ENCODE results near the gene DYNC1LI2. TPM values are rescaled to one million over a fixed set of nuclear protein-coding genes. Genes with fewer than 3 reads are reported as not detected.

The DYNC1LI2 gene
- total RNA-seq, 1 experiment from 2014 or later, result 94.2 TPM

- H4K91ac ChIP-seq (ENCODE audit: insufficient read length, low read depth, low read length), result no peak overlapping the region
- peak overlapping the region; percentile 65 for H3K4me2 ChIP-seq (ENCODE audit: insufficient read depth, insufficient read length, low read length)
- peaks cover 1% of the 10 kb centered on the region; the same call in 1 of the 2 replicates for H3K79me2 ChIP-seq (ENCODE audit: insufficient read depth, low read length)
- no peak overlapping the region for H2AFZ ChIP-seq (ENCODE audit: low read length)
- no peak overlapping the region for H2AK5ac ChIP-seq (ENCODE audit: insufficient read length, low read length)
- no peak overlapping the region for H3K56ac ChIP-seq (ENCODE audit: insufficient read length, low read depth, low read length)
- peaks cover 3 to 12% (median 8%) of the 10 kb centered on the region in 3 experiments; a peak in 6 of 7 replicates for H3K36me3 Mint-ChIP-seq (ENCODE audit: insufficient read depth in 1 of 3, low read depth in 3 of 3)
- no peak overlapping the region for H3K23ac ChIP-seq (ENCODE audit: insufficient read length, low read depth, low read length)
- TF ChIP-seq CTCF (conservative IDR thresholded peaks at IDR 0.05), result no peak
- peaks cover 9% of the 10 kb centered on the region for H3K23me2 ChIP-seq (ENCODE audit: insufficient read length, low read depth, low read length, poor library complexity, severe bottlenecking)
- peaks cover 6% of the 10 kb centered on the region for H3K79me1 ChIP-seq (ENCODE audit: insufficient read depth, low read depth, low read length, poor library complexity, severe bottlenecking)
- H3K27me3 Mint-ChIP-seq (ENCODE audit: low read depth), result peaks cover 16% of the 10 kb centered on the region
- WGBS (ENCODE audit: extremely low coverage, insufficient read length, low lambda C conversion rate), result no CpG with 5 or more reads among the region's 8 CpGs
- H3K4ac ChIP-seq (ENCODE audit: low read depth, low read length), result no peak overlapping the region
- no peak overlapping the region for H3K27ac ChIP-seq (ENCODE audit: insufficient read length, low read depth, low read length)
- H2BK20ac ChIP-seq (ENCODE audit: low read depth, low read length, poor library complexity, severe bottlenecking), result no peak overlapping the region
- H4K5ac ChIP-seq (ENCODE audit: insufficient read length, low read depth, low read length), result no peak overlapping the region
- H3K9me3 ChIP-seq (ENCODE audit: control insufficient read depth, low read depth, low read length), result no peaks in the 10 kb centered on the region
- no peak overlapping the region for H2BK15ac ChIP-seq (ENCODE audit: low read depth, low read length)
- peak overlapping the region; percentile 59 for H3K14ac ChIP-seq (ENCODE audit: insufficient read depth, low read length)
- no peak overlapping the region for H2BK12ac ChIP-seq (ENCODE audit: insufficient read length, low read depth, low read length)
- H4K8ac ChIP-seq (replicated peaks; ENCODE audit: insufficient read length, low read depth, low read length), result no peak overlapping the region
- H3K4me3 Mint-ChIP-seq, result peak overlapping the region; percentile 78 to 89
- H3K9ac ChIP-seq (ENCODE audit: extremely low read depth, insufficient read length, low read length), result peak overlapping the region; percentile 47
- no peaks in the 10 kb centered on the region for H4K20me1 ChIP-seq (ENCODE audit: control insufficient read depth, insufficient read depth, insufficient read length)
- H3K18ac ChIP-seq (ENCODE audit: insufficient read length, low read depth, low read length), result no peak overlapping the region
- H3K27me3 ChIP-seq (ENCODE audit: insufficient read depth, low read length), result no peaks in the 10 kb centered on the region
- no peak for DNase-seq
- H3K4me1 ChIP-seq (ENCODE audit: insufficient read depth, low read length), result peaks cover 2% of the 10 kb centered on the region
- no peak overlapping the region for H2BK5ac ChIP-seq (ENCODE audit: insufficient read length, low read length)
- H3K27ac Mint-ChIP-seq, result peak overlapping the region in 2 of 3 experiments; percentile 55 to 73; a peak in 3 of 7 replicates
- peaks cover 45 to 55% of the 10 kb centered on the region in 2 experiments for H3K4me1 Mint-ChIP-seq
- no peak overlapping the region for H2BK120ac ChIP-seq (ENCODE audit: low read depth, low read length, poor library complexity, severe bottlenecking)
- no peak overlapping the region for H3T11ph ChIP-seq (ENCODE audit: low read length)
- H3K9me3 Mint-ChIP-seq, result no peaks in the 10 kb centered on the region; a peak in 1 of 5 replicates
These were observed 55.9 kb downstream of the DYNC1LI2 start for GRCh38 chr16:66695471-66695934.
